CD1c-positive myeloid dendritic cell (primary cell): ENCODE measurements around the gene ANKRD61.
A peak's percentile ranks its signal among the peaks of the same experiment; 100 is the strongest.
"Not testable (repeated sequence)": the region's sequence is repeated elsewhere in the genome, so short reads cannot be mapped to it uniquely, and the experiment has no call there.

Source experiments
- DNase-seq: peaks from one replicate; pipeline ENCODE4 v3.0.0-alpha.2; 2016; ENCODE audit errors: extremely low spot score

Gene ANKRD61

GRCh38 chr7:6030988-6031387 lies at the start of gene ANKRD61:
TSS of gene ANKRD61 (plus strand) at chr7:6031376. CDS start at chr7:6031376, 0 bp downstream.
- no peak for DNase-seq

GRCh38 chr7:5987061-5987460 lies 44.1 kb upstream of the ANKRD61 start:
- DNase-seq = not testable (repeated sequence)

- peak; percentile 70 for DNase-seq
Measured at GRCh38 chr7:5997210-5997808, 33.9 kb upstream of the ANKRD61 start.

GRCh38 chr7:6007386-6007785 lies 23.8 kb upstream of the ANKRD61 start:
- DNase-seq = no peak

GRCh38 chr7:6007835-6008590 lies 23.2 kb upstream of the ANKRD61 start:
- DNase-seq = not testable (repeated sequence)

- peak; percentile 99 for DNase-seq
Measured at GRCh38 chr7:6008668-6009611, 22.2 kb upstream of the ANKRD61 start, which contains the start of the genes AIMP2 and PMS2. TSS of gene AIMP2 (plus strand) at chr7:6009272. CDS start at chr7:6009364, 92 bp downstream. TSS of gene PMS2 (minus strand) at chr7:6009049. CDS start at chr7:6009019, 30 bp downstream.

- not testable (repeated sequence) for DNase-seq
Measured at GRCh38 chr7:6010370-6010769, 20.8 kb upstream of the ANKRD61 start.

GRCh38 chr7:6011541-6011940 lies 19.6 kb upstream of the ANKRD61 start:
- DNase-seq = no peak

- DNase-seq = no peak
Measured at GRCh38 chr7:6012355-6013104, 18.6 kb upstream of the ANKRD61 start.

- no peak for DNase-seq
Measured at GRCh38 chr7:6015917-6016652, 15.1 kb upstream of the ANKRD61 start.

GRCh38 chr7:6016653-6016966 lies 14.6 kb upstream of the ANKRD61 start:
- no peak for DNase-seq

- DNase-seq = no peak
Measured at GRCh38 chr7:6020371-6021286, 10.5 kb upstream of the ANKRD61 start.

- no peak for DNase-seq
Measured at GRCh38 chr7:6022707-6023106, 8.5 kb upstream of the ANKRD61 start.

- DNase-seq = peak; percentile 23
Measured at GRCh38 chr7:6023974-6024435, 7.2 kb upstream of the ANKRD61 start.

- peak; percentile 79 for DNase-seq
Measured at GRCh38 chr7:6026011-6026819, 5.0 kb upstream of the ANKRD61 start.

GRCh38 chr7:6026820-6027311 lies 4.3 kb upstream of the ANKRD61 start:
- DNase-seq = peak; percentile 93

- DNase-seq = no peak
Measured at GRCh38 chr7:6027806-6028365, 3.3 kb upstream of the ANKRD61 start.

GRCh38 chr7:6028563-6028962 lies 2.6 kb upstream of the ANKRD61 start:
- no peak for DNase-seq
